Measurements from ENCODE around the gene MINAR1. TPM values are rescaled to one million over a fixed set of nuclear protein-coding genes. Genes with fewer than 3 reads are reported as not detected.

The MINAR1 gene
- total RNA-seq, 1 donor from 2014 or later = 1.5 TPM

- Histone ChIP-seq H3K36me3 (no peaks in the 10 kb centered on the region), H3K4me2 (no peak overlapping the region), H3F3A (ENCODE audit: low read depth) (peaks cover 21% of the 10 kb centered on the region), H3K9me3 (ENCODE audit: low read depth) (no peaks in the 10 kb centered on the region), H3K4me3 (no peak overlapping the region), H2AFZ (replicated peaks) (no peak overlapping the region), H3K27me3 (peaks cover 79% of the 10 kb centered on the region), H3K4me1 (peaks cover 25% of the 10 kb centered on the region), H3K27ac (no peak overlapping the region), H3K9ac (no peak overlapping the region), H4K20me1 (ENCODE audit: low read depth) (peaks cover 33% of the 10 kb centered on the region), H3K79me2 (ENCODE audit: low read depth) (no peaks in the 10 kb centered on the region)
- Mint-ChIP-seq H3K4me3 (no peak overlapping the region), H3K4me1 (peaks cover 27% of the 10 kb centered on the region), H3K27ac (no peak overlapping the region), H3K27me3 (ENCODE audit: insufficient read depth, low read depth) (peaks cover 44% of the 10 kb centered on the region), H3K36me3 (no peaks in the 10 kb centered on the region), H3K9me3 (no peaks in the 10 kb centered on the region)
- no peak for DNase-seq (ENCODE audit: low spot score)
- no peak for TF ChIP-seq EZH2phosphoT487 (IDR thresholded peaks at IDR 0.05)
- TF ChIP-seq EZH2 (IDR thresholded peaks at IDR 0.05) = no peak
- TF ChIP-seq CTCF (IDR thresholded peaks at IDR 0.05) = no peak
These were observed 2.2 kb downstream of the MINAR1 start for GRCh38 chr15:79434361-79434760.

- H3K27me3 ChIP-seq = peaks cover 60% of the 10 kb centered on the region
- H3K27me3 Mint-ChIP-seq (ENCODE audit: insufficient read depth, low read depth) = peaks cover 29% of the 10 kb centered on the region
These were observed 4.1 kb downstream of the MINAR1 start for GRCh38 chr15:79436037-79436780.

GRCh38 chr15:79437275-79438000 is 5.3 kb downstream of the MINAR1 start:
- Mint-ChIP-seq H3K27ac (no peak overlapping the region), H3K4me1 (peaks cover 22% of the 10 kb centered on the region)
- H3K27ac ChIP-seq = no peak overlapping the region

More at GRCh38 chr15:79436037-79436780, 4.1 kb downstream of the MINAR1 start:
- peaks cover 28% of the 10 kb centered on the region for H4K20me1 ChIP-seq (ENCODE audit: low read depth)
- H3K36me3 Mint-ChIP-seq = no peaks in the 10 kb centered on the region
- no peak overlapping the region for H3K9ac ChIP-seq
- H3K9me3 Mint-ChIP-seq = no peaks in the 10 kb centered on the region
- no peaks in the 10 kb centered on the region for H3K79me2 ChIP-seq (ENCODE audit: low read depth)
- H3K4me3 Mint-ChIP-seq = no peak overlapping the region
- H3K27ac Mint-ChIP-seq = no peak overlapping the region
- no peak overlapping the region for H3K4me2 ChIP-seq
- DNase-seq (ENCODE audit: low spot score) = no peak
- no peak overlapping the region for H2AFZ ChIP-seq (replicated peaks)
- no peaks in the 10 kb centered on the region for H3K9me3 ChIP-seq (ENCODE audit: low read depth)
- H3K4me1 ChIP-seq = peaks cover 19% of the 10 kb centered on the region
- peaks cover 21% of the 10 kb centered on the region for H3F3A ChIP-seq (ENCODE audit: low read depth)
- H3K4me3 ChIP-seq = no peak overlapping the region
- peaks cover 25% of the 10 kb centered on the region for H3K4me1 Mint-ChIP-seq
- no peaks in the 10 kb centered on the region for H3K36me3 ChIP-seq
- no peak for TF ChIP-seq CTCF (IDR thresholded peaks at IDR 0.05)
- no peak for TF ChIP-seq EZH2 (IDR thresholded peaks at IDR 0.05)
- TF ChIP-seq EZH2phosphoT487 (IDR thresholded peaks at IDR 0.05) = no peak
- no peak overlapping the region for H3K27ac ChIP-seq

More at GRCh38 chr15:79437275-79438000, 5.3 kb downstream of the MINAR1 start:
- Mint-ChIP-seq H3K9me3 (no peaks in the 10 kb centered on the region), H3K4me3 (no peak overlapping the region), H3K27me3 (ENCODE audit: insufficient read depth, low read depth) (peaks cover 23% of the 10 kb centered on the region), H3K36me3 (no peaks in the 10 kb centered on the region)
- peaks cover 20% of the 10 kb centered on the region for H4K20me1 ChIP-seq (ENCODE audit: low read depth)
- DNase-seq (ENCODE audit: low spot score) = no peak
- H3K79me2 ChIP-seq (ENCODE audit: low read depth) = no peaks in the 10 kb centered on the region
- H2AFZ ChIP-seq (replicated peaks) = no peak overlapping the region
- no peaks in the 10 kb centered on the region for H3K9me3 ChIP-seq (ENCODE audit: low read depth)
- H3F3A ChIP-seq (ENCODE audit: low read depth) = peaks cover 21% of the 10 kb centered on the region
- TF ChIP-seq EZH2phosphoT487 (IDR thresholded peaks at IDR 0.05) (no peak), CTCF (IDR thresholded peaks at IDR 0.05) (no peak), EZH2 (IDR thresholded peaks at IDR 0.05) (no peak)
- H3K4me3 ChIP-seq = no peak overlapping the region
- H3K9ac ChIP-seq = no peak overlapping the region
- no peak overlapping the region for H3K4me2 ChIP-seq
- H3K36me3 ChIP-seq = no peaks in the 10 kb centered on the region
- H3K27me3 ChIP-seq = peaks cover 48% of the 10 kb centered on the region
- peaks cover 18% of the 10 kb centered on the region for H3K4me1 ChIP-seq
